ENCODE results near the gene PHF24.

PHF24 gene

GRCh38 chr9:34984049-34984448, 26.0 kb downstream of the PHF24 start:
- DNase-seq: no peak

GRCh38 chr9:34985311-34985899, 27.3 kb downstream of the PHF24 start:
- peak; percentile 49 for DNase-seq

GRCh38 chr9:34986540-34987047, 28.5 kb downstream of the PHF24 start:
- DNase-seq: peak; percentile 86

- DNase-seq: no peak
Measured at GRCh38 chr9:34987160-34987901, 29.2 kb downstream of the PHF24 start.

GRCh38 chr9:34988218-34989002, 30.3 kb downstream of the PHF24 start:
- DNase-seq: peak; percentile 77

GRCh38 chr9:34989003-34989945, 31.2 kb downstream of the PHF24 start, which contains the start of gene DNAJB5:
Gene DNAJB5, plus strand, starts transcription at chr9:34989745. Its CDS starts 886 bp downstream, at chr9:34990631.
- DNase-seq: peak; percentile 98

GRCh38 chr9:34989946-34990635, 32.0 kb downstream of the PHF24 start:
- peak; percentile 41 for DNase-seq

GRCh38 chr9:34990908-34991606, 33.0 kb downstream of the PHF24 start:
- DNase-seq: no peak

- DNase-seq: no peak
Measured at GRCh38 chr9:34991607-34992375, 33.7 kb downstream of the PHF24 start.

GRCh38 chr9:34992376-34992951, 34.4 kb downstream of the PHF24 start:
- DNase-seq: peak; percentile 50

- DNase-seq: no peak
Measured at GRCh38 chr9:34993502-34994259, 35.6 kb downstream of the PHF24 start.

- DNase-seq: no peak
Measured at GRCh38 chr9:34994260-34994899, 36.3 kb downstream of the PHF24 start.

GRCh38 chr9:34994900-34995669, 37.0 kb downstream of the PHF24 start:
- DNase-seq: no peak

GRCh38 chr9:34995670-34996060, 37.6 kb downstream of the PHF24 start:
- no peak for DNase-seq

- DNase-seq: no peak
Measured at GRCh38 chr9:34996181-34996904, 38.3 kb downstream of the PHF24 start.

- DNase-seq: no peak
Measured at GRCh38 chr9:34996905-34997279, 38.8 kb downstream of the PHF24 start.

GRCh38 chr9:34997379-34997781, 39.3 kb downstream of the PHF24 start:
- DNase-seq: no peak
